ENCODE results near the gene ABCG8. TPM values are rescaled to one million over a fixed set of nuclear protein-coding genes. Genes with fewer than 3 reads are reported as not detected.

The ABCG8 gene
- total and polyA plus RNA-seq, 9 of the 15 experiments (the other 6 are each of a cell fraction or from before 2014, with no cell fraction given): not detected

GRCh38 chr2:43806719-43807031, 32.1 kb upstream of the ABCG8 start:
- no peak for FAIRE-seq
- 26% methylated on average over 2 of the region's 2 CpGs for WGBS (ENCODE audit: insufficient coverage, low coverage, missing lambda C conversion rate)
- TF ChIP-seq OTX1 (CRISPR knock-in tag; IDR thresholded peaks at IDR 0.05): no peak
- TF ChIP-seq STAG1 (CRISPR knock-in tag; IDR thresholded peaks at IDR 0.05; ENCODE audit: borderline replicate concordance): no peak
- no peak for TF ChIP-seq ZNF174 (CRISPR knock-in tag; IDR thresholded peaks at IDR 0.05)
- no peak for TF ChIP-seq ELF4 (CRISPR knock-in tag; IDR thresholded peaks at IDR 0.05)
- TF ChIP-seq KLF1 (tag; IDR thresholded peaks at IDR 0.05): no peak
- no peak for TF ChIP-seq SMARCA5 (IDR thresholded peaks at IDR 0.05)
- TF ChIP-seq TEAD4 (IDR thresholded peaks at IDR 0.05; ENCODE audit: low read length): no peak
- TF ChIP-seq TEAD4 (CRISPR knock-in tag; IDR thresholded peaks at IDR 0.05; ENCODE audit: borderline replicate concordance): no peak
- TF ChIP-seq ZNF584 (CRISPR knock-in tag; IDR thresholded peaks at IDR 0.05; ENCODE audit: low read depth): no peak
- TF ChIP-seq, protein P1, sequence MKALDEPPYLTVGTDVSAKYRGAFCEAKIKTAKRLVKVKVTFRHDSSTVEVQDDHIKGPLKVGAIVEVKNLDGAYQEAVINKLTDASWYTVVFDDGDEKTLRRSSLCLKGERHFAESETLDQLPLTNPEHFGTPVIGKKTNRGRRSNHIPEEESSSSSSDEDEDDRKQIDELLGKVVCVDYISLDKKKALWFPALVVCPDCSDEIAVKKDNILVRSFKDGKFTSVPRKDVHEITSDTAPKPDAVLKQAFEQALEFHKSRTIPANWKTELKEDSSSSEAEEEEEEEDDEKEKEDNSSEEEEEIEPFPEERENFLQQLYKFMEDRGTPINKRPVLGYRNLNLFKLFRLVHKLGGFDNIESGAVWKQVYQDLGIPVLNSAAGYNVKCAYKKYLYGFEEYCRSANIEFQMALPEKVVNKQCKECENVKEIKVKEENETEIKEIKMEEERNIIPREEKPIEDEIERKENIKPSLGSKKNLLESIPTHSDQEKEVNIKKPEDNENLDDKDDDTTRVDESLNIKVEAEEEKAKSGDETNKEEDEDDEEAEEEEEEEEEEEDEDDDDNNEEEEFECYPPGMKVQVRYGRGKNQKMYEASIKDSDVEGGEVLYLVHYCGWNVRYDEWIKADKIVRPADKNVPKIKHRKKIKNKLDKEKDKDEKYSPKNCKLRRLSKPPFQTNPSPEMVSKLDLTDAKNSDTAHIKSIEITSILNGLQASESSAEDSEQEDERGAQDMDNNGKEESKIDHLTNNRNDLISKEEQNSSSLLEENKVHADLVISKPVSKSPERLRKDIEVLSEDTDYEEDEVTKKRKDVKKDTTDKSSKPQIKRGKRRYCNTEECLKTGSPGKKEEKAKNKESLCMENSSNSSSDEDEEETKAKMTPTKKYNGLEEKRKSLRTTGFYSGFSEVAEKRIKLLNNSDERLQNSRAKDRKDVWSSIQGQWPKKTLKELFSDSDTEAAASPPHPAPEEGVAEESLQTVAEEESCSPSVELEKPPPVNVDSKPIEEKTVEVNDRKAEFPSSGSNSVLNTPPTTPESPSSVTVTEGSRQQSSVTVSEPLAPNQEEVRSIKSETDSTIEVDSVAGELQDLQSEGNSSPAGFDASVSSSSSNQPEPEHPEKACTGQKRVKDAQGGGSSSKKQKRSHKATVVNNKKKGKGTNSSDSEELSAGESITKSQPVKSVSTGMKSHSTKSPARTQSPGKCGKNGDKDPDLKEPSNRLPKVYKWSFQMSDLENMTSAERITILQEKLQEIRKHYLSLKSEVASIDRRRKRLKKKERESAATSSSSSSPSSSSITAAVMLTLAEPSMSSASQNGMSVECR (CRISPR knock-in tag; IDR thresholded peaks at IDR 0.05): no peak
- no peak for TF ChIP-seq ZNF780A (CRISPR knock-in tag; IDR thresholded peaks at IDR 0.05)
- no peak for TF ChIP-seq ARID1B (IDR thresholded peaks at IDR 0.05)
- TF ChIP-seq, protein P2, sequence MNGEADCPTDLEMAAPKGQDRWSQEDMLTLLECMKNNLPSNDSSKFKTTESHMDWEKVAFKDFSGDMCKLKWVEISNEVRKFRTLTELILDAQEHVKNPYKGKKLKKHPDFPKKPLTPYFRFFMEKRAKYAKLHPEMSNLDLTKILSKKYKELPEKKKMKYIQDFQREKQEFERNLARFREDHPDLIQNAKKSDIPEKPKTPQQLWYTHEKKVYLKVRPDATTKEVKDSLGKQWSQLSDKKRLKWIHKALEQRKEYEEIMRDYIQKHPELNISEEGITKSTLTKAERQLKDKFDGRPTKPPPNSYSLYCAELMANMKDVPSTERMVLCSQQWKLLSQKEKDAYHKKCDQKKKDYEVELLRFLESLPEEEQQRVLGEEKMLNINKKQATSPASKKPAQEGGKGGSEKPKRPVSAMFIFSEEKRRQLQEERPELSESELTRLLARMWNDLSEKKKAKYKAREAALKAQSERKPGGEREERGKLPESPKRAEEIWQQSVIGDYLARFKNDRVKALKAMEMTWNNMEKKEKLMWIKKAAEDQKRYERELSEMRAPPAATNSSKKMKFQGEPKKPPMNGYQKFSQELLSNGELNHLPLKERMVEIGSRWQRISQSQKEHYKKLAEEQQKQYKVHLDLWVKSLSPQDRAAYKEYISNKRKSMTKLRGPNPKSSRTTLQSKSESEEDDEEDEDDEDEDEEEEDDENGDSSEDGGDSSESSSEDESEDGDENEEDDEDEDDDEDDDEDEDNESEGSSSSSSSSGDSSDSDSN (IDR thresholded peaks at IDR 0.05; ENCODE audit: borderline replicate concordance in 1 of 2, low read depth in 2 of 2, low read length in 2 of 2): no peak
- no peak for TF ChIP-seq SREBF2 (CRISPR knock-in tag; IDR thresholded peaks at IDR 0.05)
- no peak for TF ChIP-seq NFIX (CRISPR knock-in tag; IDR thresholded peaks at IDR 0.05; ENCODE audit: low read depth)
- no peak for TF ChIP-seq NKRF (IDR thresholded peaks at IDR 0.05; ENCODE audit: borderline replicate concordance)

More at GRCh38 chr2:43806719-43807031, 32.1 kb upstream of the ABCG8 start:
- Histone ChIP-seq H3K36me3 (ENCODE audit: control insufficient read depth, insufficient read depth, low read length) (no peaks in the 10 kb centered on the region), H3K27ac (ENCODE audit: extremely low read depth, low read depth, low read length) (no peak overlapping the region), H3K4me2 (ENCODE audit: insufficient read depth, low read length) (no peak overlapping the region), H3K9me1 (ENCODE audit: control insufficient read depth, insufficient read depth, low read length) (no peaks in the 10 kb centered on the region), H3K9me3 (replicated peaks; ENCODE audit: control insufficient read depth, insufficient read depth, low read depth, low read length) (no peaks in the 10 kb centered on the region), H3K79me2 (ENCODE audit: control insufficient read depth, insufficient read depth, low read length) (no peaks in the 10 kb centered on the region), H2AFZ (ENCODE audit: low read depth, low read length) (no peak overlapping the region), H3K9ac (ENCODE audit: insufficient read depth in 1 of 2, low read depth in 2 of 2, low read length in 2 of 2) (no peak overlapping the region), H3K4me3 (no peak overlapping the region), H3K4me1 (replicated peaks in 1 of 2; ENCODE audit: control insufficient read depth in 2 of 2, insufficient read depth in 2 of 2, low read length in 2 of 2) (no peaks in the 10 kb centered on the region; a peak in 1 of 5 replicates), H4K20me1 (replicated peaks; ENCODE audit: control insufficient read depth, insufficient read depth, low read length) (no peaks in the 10 kb centered on the region), H3K27me3 (ENCODE audit: control insufficient read depth in 2 of 2, insufficient read depth in 2 of 2, low read length in 2 of 2) (no peaks in the 10 kb centered on the region)
- no TSS peak for BruUV-seq (replicated peaks)
- ATAC-seq: no peak
- CTCF ChIA-PET (ENCODE audit: low intra/inter-chr PET ratio): no interaction called here
- no peak for DNase-seq (ENCODE audit: extremely low read depth in 1 of 4, low spot score in 3 of 4)
- in situ Hi-C loops (cut with MboI): no loop called here
- intact Hi-C loops (cut with micrococcal nuclease): no loop called here
- POLR2A ChIA-PET: no interaction called here

Data from K562 (cell line).